WERI-Rb-1 (cell line): ENCODE data around the gene CCDC91.

ENCODE experiments used
- DNase-seq: peaks from one replicate; pipeline ENCODE4 v3.0.0-alpha.2; 2020
- H3K27ac ChIP-seq: fragments of 250-450 bp; sonication (Bioruptor Pico); 2 replicates; pipeline ENCODE4 v1.5.1; 2020; ENCODE audit warnings: mild to moderate bottlenecking, moderate library complexity
- H3K27me3 ChIP-seq: fragments of 250-450 bp; sonication (Bioruptor Pico); 2 replicates; pipeline ENCODE4 v1.5.1; 2021; ENCODE audit warnings: mild to moderate bottlenecking, low read depth, moderate library complexity; ENCODE audit not compliant: insufficient read depth, severe bottlenecking
- H3K36me3 ChIP-seq: fragments of 250-450 bp; sonication (Bioruptor Pico); 2 replicates; pipeline ENCODE4 v1.5.1; 2020; ENCODE audit warnings: mild to moderate bottlenecking, moderate library complexity
- H3K4me3 ChIP-seq: 2 replicates; pipeline ENCODE4 v1.5.1; 2011; ENCODE audit warnings: low read depth, mild to moderate bottlenecking, control low read depth, low read length
- H3K9me3 ChIP-seq: fragments of 250-450 bp; sonication (Bioruptor Pico); 2 replicates; pipeline ENCODE4 v1.5.1; 2021; ENCODE audit warnings: mild to moderate bottlenecking, moderate library complexity; ENCODE audit not compliant: severe bottlenecking
- CTCF ChIP-seq: IDR thresholded peaks from 2 replicates; pipeline ENCODE4 v1.5.1; 2011; ENCODE audit warnings: low read depth, mild to moderate bottlenecking, control low read depth, inconsistent platforms, low read length

CCDC91 gene

GRCh38 chr12:28578361-28578760 lies 388.1 kb downstream of the CCDC91 start:
- no peak for DNase-seq
- Histone ChIP-seq H3K36me3 (no peaks in the 10 kb centered on the region), H3K27ac (no peak overlapping the region), H3K27me3 (no peaks in the 10 kb centered on the region), H3K9me3 (no peaks in the 10 kb centered on the region), H3K4me3 (no peak overlapping the region)
- TF ChIP-seq CTCF: no peak

- Histone ChIP-seq H3K27me3 (no peaks in the 10 kb centered on the region), H3K4me3 (no peak overlapping the region), H3K9me3 (no peaks in the 10 kb centered on the region), H3K36me3 (no peaks in the 10 kb centered on the region), H3K27ac (no peak overlapping the region)
- no peak for TF ChIP-seq CTCF
- no peak for DNase-seq
Observed at GRCh38 chr12:28578833-28579252, 388.6 kb downstream of the CCDC91 start.

- no peaks in the 10 kb centered on the region for H3K36me3 ChIP-seq
- TF ChIP-seq CTCF: no peak
- H3K27ac ChIP-seq: no peak overlapping the region
- DNase-seq: no peak
- no peak overlapping the region for H3K4me3 ChIP-seq
- no peaks in the 10 kb centered on the region for H3K27me3 ChIP-seq
- no peaks in the 10 kb centered on the region for H3K9me3 ChIP-seq
Observed at GRCh38 chr12:28582672-28583376, 392.6 kb downstream of the CCDC91 start.

- DNase-seq: no peak
- no peak overlapping the region for H3K4me3 ChIP-seq
Observed at GRCh38 chr12:28583701-28584261, 393.5 kb downstream of the CCDC91 start.

GRCh38 chr12:28585146-28585545 lies 394.9 kb downstream of the CCDC91 start:
- Histone ChIP-seq H3K27ac (no peak overlapping the region), H3K4me3 (no peak overlapping the region), H3K36me3 (no peaks in the 10 kb centered on the region), H3K9me3 (no peaks in the 10 kb centered on the region), H3K27me3 (no peaks in the 10 kb centered on the region)
- no peak for DNase-seq
- TF ChIP-seq CTCF: no peak

More at GRCh38 chr12:28583701-28584261, 393.5 kb downstream of the CCDC91 start:
- no peaks in the 10 kb centered on the region for H3K36me3 ChIP-seq
- H3K27ac ChIP-seq: no peak overlapping the region
- no peaks in the 10 kb centered on the region for H3K9me3 ChIP-seq
- H3K27me3 ChIP-seq: no peaks in the 10 kb centered on the region
- TF ChIP-seq CTCF: no peak

- Histone ChIP-seq H3K4me3 (no peak overlapping the region), H3K27ac (no peak overlapping the region), H3K27me3 (no peaks in the 10 kb centered on the region), H3K9me3 (no peaks in the 10 kb centered on the region), H3K36me3 (no peaks in the 10 kb centered on the region)
- TF ChIP-seq CTCF: no peak
- DNase-seq: no peak
Observed at GRCh38 chr12:28586481-28586880, 396.2 kb downstream of the CCDC91 start.
